Ramos (cell line): Measurements from ENCODE around the gene ADAMTS3.

Source experiments
- in situ Hi-C: fragments of 300-500 bp; cut with MboI; formaldehyde crosslinking; loops from one replicate; pipeline ENCODE4 v1.14.3; 2022; ENCODE audit warnings: low sequenced_read_pairs; ENCODE audit not compliant: unreplicated experiment

The ADAMTS3 gene

GRCh38 chr4:72486991-72487390, 82.0 kb downstream of the ADAMTS3 start:
- in situ Hi-C loops = no loop called here

- in situ Hi-C loops = no loop called here
Observed at GRCh38 chr4:72484981-72485380, 84.0 kb downstream of the ADAMTS3 start.

- in situ Hi-C loops = no loop called here
Observed at GRCh38 chr4:72473434-72473900, 95.6 kb downstream of the ADAMTS3 start.

GRCh38 chr4:72471816-72472215, 97.2 kb downstream of the ADAMTS3 start:
- in situ Hi-C loops = no loop called here

GRCh38 chr4:72468904-72469502, 100.0 kb downstream of the ADAMTS3 start:
- in situ Hi-C loops = no loop called here

- in situ Hi-C loops = no loop called here
Observed at GRCh38 chr4:72467633-72468032, 101.4 kb downstream of the ADAMTS3 start.

- in situ Hi-C loops = no loop called here
Observed at GRCh38 chr4:72463724-72464123, 105.3 kb downstream of the ADAMTS3 start.

- in situ Hi-C loops = no loop called here
Observed at GRCh38 chr4:72457158-72457557, 111.9 kb downstream of the ADAMTS3 start.

GRCh38 chr4:72451349-72451748, 117.7 kb downstream of the ADAMTS3 start:
- in situ Hi-C loops = no loop called here

- in situ Hi-C loops = no loop called here
Observed at GRCh38 chr4:72449705-72450104, 119.3 kb downstream of the ADAMTS3 start.

GRCh38 chr4:72448231-72448630, 120.8 kb downstream of the ADAMTS3 start:
- in situ Hi-C loops = no loop called here

- in situ Hi-C loops = no loop called here
Observed at GRCh38 chr4:72446353-72447055, 122.5 kb downstream of the ADAMTS3 start.

- in situ Hi-C loops = no loop called here
Observed at GRCh38 chr4:72444092-72444491, 124.9 kb downstream of the ADAMTS3 start.

GRCh38 chr4:72442715-72443114, 126.3 kb downstream of the ADAMTS3 start:
- in situ Hi-C loops = no loop called here

- in situ Hi-C loops = no loop called here
Observed at GRCh38 chr4:72442147-72442546, 126.9 kb downstream of the ADAMTS3 start.

- in situ Hi-C loops = no loop called here
Observed at GRCh38 chr4:72440386-72440785, 128.6 kb downstream of the ADAMTS3 start.

GRCh38 chr4:72432975-72433374, 136.0 kb downstream of the ADAMTS3 start:
- in situ Hi-C loops = no loop called here

- in situ Hi-C loops = no loop called here
Observed at GRCh38 chr4:72432282-72432681, 136.7 kb downstream of the ADAMTS3 start.

- in situ Hi-C loops = no loop called here
Observed at GRCh38 chr4:72430988-72431387, 138.0 kb downstream of the ADAMTS3 start.

- in situ Hi-C loops = no loop called here
Observed at GRCh38 chr4:72430050-72430449, 139.0 kb downstream of the ADAMTS3 start.

- in situ Hi-C loops = no loop called here
Observed at GRCh38 chr4:72429397-72429889, 139.6 kb downstream of the ADAMTS3 start.

GRCh38 chr4:72427057-72427456, 142.0 kb downstream of the ADAMTS3 start:
- in situ Hi-C loops = no loop called here
